GM12878 (cell line): ENCODE data around the gene ZFHX2. TPM values are rescaled to one million over a fixed set of nuclear protein-coding genes. Genes with fewer than 3 reads are reported as not detected.

Experiments used
- ATAC-seq: fragments of 200-7000 bp; cut with Tn5 transposase; 3 replicates; pipeline ENCODE4 v1.9.1; 2020; ENCODE audit warnings: mild to moderate bottlenecking, moderate library complexity
- BruUV-seq: library from RNA; stranded (reverse); fragments of 400-500 nt; replicated peaks from 2 replicates; lab custom pipeline; 2021; lab: Mats Ljungman, UMichigan
- CTCF ChIA-PET: fragments of 300-600 bp; sonication (Branson Sonifier 250); formaldehyde crosslinking; extraction: SDS; loops from one replicate; lab custom pipeline; 2021; ENCODE audit warnings: inconsistent platforms; lab: Yijun Ruan, JAX
- POLR2A ChIA-PET: fragments of 350-600 bp; formaldehyde crosslinking; extraction: SDS; loops from one replicate; lab custom pipeline; 2021; ENCODE audit warnings: inconsistent platforms; lab: Charles Lee
- RAD21 ChIA-PET: fragments of 300-600 bp; sonication (Branson Sonifier 250); formaldehyde crosslinking; loops from one replicate; lab custom pipeline; 2023; ENCODE audit warnings: antibody characterized with exemption; ENCODE audit not compliant: unreplicated experiment; lab: Charles Lee
- SMC1A ChIA-PET: fragments of 300-600 bp; sonication (Branson Sonifier 250); formaldehyde crosslinking; loops from one replicate; lab custom pipeline; 2023; ENCODE audit not compliant: unreplicated experiment, uncharacterized antibody; lab: Charles Lee
- DNase-seq: peaks from one replicate; pipeline ENCODE4 v3.0.0-alpha.2; 2011; ENCODE audit warnings: low read depth, low spot score
- FAIRE-seq: peaks from 3 replicates; lab custom pipeline; 2011; peaks lifted over from hg19 to GRCh38; lab: Jason Lieb, UNC
- H2AFZ ChIP-seq: 2 replicates; pipeline ENCODE4 v1.6.0; 2011; ENCODE audit warnings: low read depth, low read length, control low read depth; ENCODE audit not compliant: control insufficient read depth
- H3K27ac ChIP-seq: 2 replicates; pipeline ENCODE4 v1.5.1; 2011; ENCODE audit warnings: control low read depth; ENCODE audit not compliant: control insufficient read depth, insufficient read depth
- H3K27me3 ChIP-seq, 2 experiments: replicated peaks in 1 of 2; 2 replicates each; pipeline versions ENCODE4 v1.6.0 to v1.6.1; 2011; ENCODE audit warnings: low read length in 1 of 2; ENCODE audit not compliant: control insufficient read depth in 2 of 2, insufficient read depth in 2 of 2
- H3K36me3 ChIP-seq, 2 experiments: 2 replicates each; pipeline ENCODE4 v1.5.1; 2011; ENCODE audit warnings: low read length in 1 of 2; ENCODE audit not compliant: control insufficient read depth in 2 of 2, insufficient read depth in 2 of 2
- H3K4me1 ChIP-seq: 2 replicates; pipeline ENCODE4 v1.6.1; 2011; ENCODE audit warnings: mild to moderate bottlenecking, low read length, moderate library complexity, mixed read lengths; ENCODE audit not compliant: control insufficient read depth, insufficient read depth
- H3K4me2 ChIP-seq: 2 replicates; pipeline ENCODE4 v1.6.0; 2011; ENCODE audit warnings: control low read depth; ENCODE audit not compliant: control insufficient read depth, insufficient read depth
- H3K4me3 ChIP-seq: fragments of 200-600 bp; sonication (generic); 2 replicates; pipeline ENCODE4 v1.5.1; 2016
- H3K79me2 ChIP-seq: 2 replicates; pipeline ENCODE4 v1.6.0; 2011; ENCODE audit warnings: low read length; ENCODE audit not compliant: control insufficient read depth, insufficient read depth
- H3K9ac ChIP-seq: 2 replicates; pipeline ENCODE4 v1.8.0; 2011; ENCODE audit warnings: low read length, control low read depth, mixed read lengths; ENCODE audit not compliant: control insufficient read depth, insufficient read depth
- H3K9me3 ChIP-seq: replicated peaks from 3 replicates; pipeline ENCODE4 v1.5.1; 2011; ENCODE audit warnings: mild to moderate bottlenecking, low read length; ENCODE audit not compliant: control insufficient read depth, insufficient read depth
- H4K20me1 ChIP-seq: 2 replicates; pipeline ENCODE4 v1.6.0; 2011; ENCODE audit not compliant: control insufficient read depth, insufficient read depth
- BACH1 ChIP-seq: fragments of 450-650 bp; IDR thresholded peaks from 2 replicates; pipeline ENCODE4 v1.6.1; 2017; ENCODE audit warnings: mild to moderate bottlenecking, borderline replicate concordance
- BMI1 ChIP-seq: fragments of 450-650 bp; IDR thresholded peaks from 2 replicates; pipeline ENCODE4 v1.6.1; 2016; ENCODE audit warnings: mild to moderate bottlenecking, moderate library complexity, borderline replicate concordance
- IKZF2 ChIP-seq, 2 experiments: fragments of 450-650 bp; IDR thresholded peaks; 2 replicates each; pipeline ENCODE4 v1.6.1; 2017; ENCODE audit warnings: mild to moderate bottlenecking in 2 of 2, moderate library complexity in 2 of 2
- LARP7 ChIP-seq: fragments of 450-650 bp; IDR thresholded peaks from 2 replicates; pipeline ENCODE4 v1.6.1; 2017; ENCODE audit warnings: mild to moderate bottlenecking
- MEF2B ChIP-seq: fragments of 450-650 bp; IDR thresholded peaks from 2 replicates; pipeline ENCODE4 v1.6.1; 2018; ENCODE audit warnings: mild to moderate bottlenecking, moderate library complexity; ENCODE audit not compliant: partially characterized antibody, poor library complexity, severe bottlenecking
- NFYA ChIP-seq: IDR thresholded peaks from 2 replicates; pipeline ENCODE4 v1.6.1; 2011; ENCODE audit warnings: low read depth, mild to moderate bottlenecking, low read length, improper control_type of control experiment, borderline replicate concordance
- RAD51 ChIP-seq: fragments of 450-650 bp; IDR thresholded peaks from 2 replicates; pipeline ENCODE4 v1.6.1; 2016; ENCODE audit warnings: moderate library complexity, mild to moderate bottlenecking, inconsistent platforms
- RBBP5 ChIP-seq: fragments of 200-600 bp; sonication (generic); conservative IDR thresholded peaks from 2 replicates; pipeline ENCODE4 v1.6.1; 2016
- SMARCA5 ChIP-seq: fragments of 450-650 bp; IDR thresholded peaks from 2 replicates; pipeline ENCODE4 v1.6.1; 2017; ENCODE audit warnings: mild to moderate bottlenecking
- SPI1 ChIP-seq: IDR thresholded peaks from 2 replicates; pipeline ENCODE4 v1.6.1; 2011; ENCODE audit warnings: low read depth, mild to moderate bottlenecking, low read length, moderate library complexity, borderline replicate concordance; ENCODE audit not compliant: insufficient read depth
- SREBF2 ChIP-seq: IDR thresholded peaks from 2 replicates; pipeline ENCODE4 v1.6.1; 2012; ENCODE audit warnings: mild to moderate bottlenecking, low read length
- STAT1 ChIP-seq: fragments of 450-650 bp; conservative IDR thresholded peaks from 2 replicates; pipeline ENCODE4 v1.6.1; 2014; ENCODE audit warnings: antibody characterized with exemption, mild to moderate bottlenecking
- STAT3 ChIP-seq: IDR thresholded peaks from 2 replicates; pipeline ENCODE4 v1.6.1; 2011; ENCODE audit warnings: low read depth, low read length, improper control_type of control experiment
- ZBED1 ChIP-seq: IDR thresholded peaks from 2 replicates; pipeline ENCODE4 v1.6.1; 2016; ENCODE audit warnings: borderline replicate concordance
- ZNF24 ChIP-seq: fragments of 450-650 bp; IDR thresholded peaks from 2 replicates; pipeline ENCODE4 v1.6.1; 2017; ENCODE audit warnings: antibody characterized with exemption, mild to moderate bottlenecking
- WGBS: methylation state at CpG from one replicate; pipeline ENCODE4 v1.1.6; 2016; ENCODE audit warnings: low lambda C conversion rate; ENCODE audit not compliant: insufficient replicate concordance, insufficient coverage; ENCODE audit errors: missing lambda C conversion rate; 5-methylcytosine and 5-hydroxymethylcytosine counted together
- in situ Hi-C: fragments of 300-500 bp; cut with MboI; formaldehyde crosslinking; loops from 9 replicates; pipeline ENCODE4 v1.14.3; 2018; ENCODE audit warnings: mixed read lengths
- intact Hi-C: fragments of 100-400 bp; cut with micrococcal nuclease; formaldehyde crosslinking; loops from one replicate; pipeline ENCODE4 v1.14.2; 2022; ENCODE audit not compliant: unreplicated experiment
- polyA plus RNA-seq, 11 experiments: library from polyadenylated mRNA; depleted of rRNA in 4 of 11; unstranded in 6 of 11; stranded (reverse) in 5 of 11; fragments of >200 nt; fragmentation: Nextera tagmentation in 4 of 11; fragmentation: Illumina TruSeq in 1 of 11; extraction: Ambion mirVana in 4 of 11; extraction: Trizol in 1 of 11; gene quantifications; 1 replicate in 1 of 11; 2 replicates in 10 of 11; pipeline versions ENCODE4 v1.2.1 to v1.2.3, GENCODE V29; 2011 to 2016; ENCODE audit warnings: inconsistent platforms in 2 of 11, missing spikeins in 2 of 11, low read depth in 1 of 11
- total RNA-seq, 4 experiments: library from RNA; depleted of rRNA in 3 of 4; stranded (reverse); fragments of >200 nt in 3 of 4; fragmentation: Illumina TruSeq in 1 of 4; extraction: Trizol in 1 of 4; gene quantifications; 2 replicates each; pipeline versions ENCODE4 v1.2.1 to v1.2.3, GENCODE V29; 2013 to 2021
- TF ChIP-seq, protein P1 (sequence below): IDR thresholded peaks from 2 replicates; pipeline ENCODE4 v1.6.1; 2011; ENCODE audit warnings: low read depth, low read length, improper control_type of control experiment, borderline replicate concordance
- TF ChIP-seq, protein P2 (sequence below): IDR thresholded peaks from 2 replicates; pipeline ENCODE4 v1.6.1; 2012; ENCODE audit warnings: low read length, inconsistent platforms
- TF ChIP-seq, protein P3 (sequence below): fragments of 450-650 bp; IDR thresholded peaks from 2 replicates; pipeline ENCODE4 v1.6.1; 2017; ENCODE audit warnings: mild to moderate bottlenecking, moderate library complexity
- TF ChIP-seq, protein P4 (sequence below): fragments of 450-650 bp; IDR thresholded peaks from 2 replicates; pipeline ENCODE4 v1.6.1; 2017; ENCODE audit warnings: mild to moderate bottlenecking, low read depth, inconsistent platforms; ENCODE audit not compliant: poor library complexity, severe bottlenecking

Gene ZFHX2
- total and polyA plus RNA-seq, 10 of the 15 experiments (the other 5 are each of a cell fraction or from before 2014, with no cell fraction given), result 0.27 to 2.2 (median 0.55) TPM

DNA sequence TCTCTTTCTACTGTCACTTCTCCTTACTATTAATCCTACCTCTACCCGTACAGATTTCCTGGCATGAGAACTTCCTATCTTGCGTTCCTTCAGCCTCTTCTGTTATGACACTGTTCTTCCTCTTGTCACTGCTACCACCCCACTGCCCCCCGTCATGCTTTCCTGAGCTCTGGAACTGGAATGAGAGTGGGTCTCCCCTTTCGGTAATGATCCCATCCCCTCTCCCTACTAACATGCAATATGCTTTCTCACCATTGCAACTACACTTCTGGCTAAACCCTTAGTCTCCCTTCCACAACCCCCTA lies 20.9 kb upstream of the ZFHX2 start:
- Histone ChIP-seq H2AFZ (no peak overlapping the region), H3K9me3 (no peaks in the 10 kb centered on the region), H3K27ac (no peak overlapping the region), H4K20me1 (no peaks in the 10 kb centered on the region), H3K4me2 (no peak overlapping the region), H3K4me1 (peaks cover 14% of the 10 kb centered on the region), H3K79me2 (no peaks in the 10 kb centered on the region; the same call in 1 of the 2 replicates), H3K9ac (no peak overlapping the region), H3K36me3 (no peaks in the 10 kb centered on the region), H3K4me3 (no peak overlapping the region), H3K27me3 (peaks cover 0 to 2% of the 10 kb centered on the region in 2 experiments; a peak in 2 of 4 replicates)
- ChIA-PET RAD21 (no interaction called here), POLR2A (interaction anchor here (0.6 kb wide), 1 partner anchor 467 kb away, joined by 3 read pairs; no protein-coding TSS in a partner anchor), SMC1A (no interaction called here), CTCF (interaction anchor here (0.6 to 1.5 kb wide), 3 partner anchors 13 to 672 kb away, joined by 3 to 5 read pairs (median 3); no protein-coding TSS in a partner anchor)
- TF ChIP-seq NFYA (no peak), ZBED1 (no peak), SREBF2 (no peak), BACH1 (no peak), IKZF2 (IDR thresholded peaks at IDR 0.05) (no peak), STAT3 (no peak), LARP7 (no peak), BMI1 (no peak), RBBP5 (no peak), SMARCA5 (no peak), MEF2B (no peak), SPI1 (no peak), ZNF24 (no peak), STAT1 (no peak), RAD51 (no peak)
- TF ChIP-seq, protein P1, sequence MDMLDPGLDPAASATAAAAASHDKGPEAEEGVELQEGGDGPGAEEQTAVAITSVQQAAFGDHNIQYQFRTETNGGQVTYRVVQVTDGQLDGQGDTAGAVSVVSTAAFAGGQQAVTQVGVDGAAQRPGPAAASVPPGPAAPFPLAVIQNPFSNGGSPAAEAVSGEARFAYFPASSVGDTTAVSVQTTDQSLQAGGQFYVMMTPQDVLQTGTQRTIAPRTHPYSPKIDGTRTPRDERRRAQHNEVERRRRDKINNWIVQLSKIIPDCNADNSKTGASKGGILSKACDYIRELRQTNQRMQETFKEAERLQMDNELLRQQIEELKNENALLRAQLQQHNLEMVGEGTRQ, result no peak
- TF ChIP-seq, protein P2, sequence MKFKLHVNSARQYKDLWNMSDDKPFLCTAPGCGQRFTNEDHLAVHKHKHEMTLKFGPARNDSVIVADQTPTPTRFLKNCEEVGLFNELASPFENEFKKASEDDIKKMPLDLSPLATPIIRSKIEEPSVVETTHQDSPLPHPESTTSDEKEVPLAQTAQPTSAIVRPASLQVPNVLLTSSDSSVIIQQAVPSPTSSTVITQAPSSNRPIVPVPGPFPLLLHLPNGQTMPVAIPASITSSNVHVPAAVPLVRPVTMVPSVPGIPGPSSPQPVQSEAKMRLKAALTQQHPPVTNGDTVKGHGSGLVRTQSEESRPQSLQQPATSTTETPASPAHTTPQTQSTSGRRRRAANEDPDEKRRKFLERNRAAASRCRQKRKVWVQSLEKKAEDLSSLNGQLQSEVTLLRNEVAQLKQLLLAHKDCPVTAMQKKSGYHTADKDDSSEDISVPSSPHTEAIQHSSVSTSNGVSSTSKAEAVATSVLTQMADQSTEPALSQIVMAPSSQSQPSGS, result no peak
- TF ChIP-seq, protein P3, sequence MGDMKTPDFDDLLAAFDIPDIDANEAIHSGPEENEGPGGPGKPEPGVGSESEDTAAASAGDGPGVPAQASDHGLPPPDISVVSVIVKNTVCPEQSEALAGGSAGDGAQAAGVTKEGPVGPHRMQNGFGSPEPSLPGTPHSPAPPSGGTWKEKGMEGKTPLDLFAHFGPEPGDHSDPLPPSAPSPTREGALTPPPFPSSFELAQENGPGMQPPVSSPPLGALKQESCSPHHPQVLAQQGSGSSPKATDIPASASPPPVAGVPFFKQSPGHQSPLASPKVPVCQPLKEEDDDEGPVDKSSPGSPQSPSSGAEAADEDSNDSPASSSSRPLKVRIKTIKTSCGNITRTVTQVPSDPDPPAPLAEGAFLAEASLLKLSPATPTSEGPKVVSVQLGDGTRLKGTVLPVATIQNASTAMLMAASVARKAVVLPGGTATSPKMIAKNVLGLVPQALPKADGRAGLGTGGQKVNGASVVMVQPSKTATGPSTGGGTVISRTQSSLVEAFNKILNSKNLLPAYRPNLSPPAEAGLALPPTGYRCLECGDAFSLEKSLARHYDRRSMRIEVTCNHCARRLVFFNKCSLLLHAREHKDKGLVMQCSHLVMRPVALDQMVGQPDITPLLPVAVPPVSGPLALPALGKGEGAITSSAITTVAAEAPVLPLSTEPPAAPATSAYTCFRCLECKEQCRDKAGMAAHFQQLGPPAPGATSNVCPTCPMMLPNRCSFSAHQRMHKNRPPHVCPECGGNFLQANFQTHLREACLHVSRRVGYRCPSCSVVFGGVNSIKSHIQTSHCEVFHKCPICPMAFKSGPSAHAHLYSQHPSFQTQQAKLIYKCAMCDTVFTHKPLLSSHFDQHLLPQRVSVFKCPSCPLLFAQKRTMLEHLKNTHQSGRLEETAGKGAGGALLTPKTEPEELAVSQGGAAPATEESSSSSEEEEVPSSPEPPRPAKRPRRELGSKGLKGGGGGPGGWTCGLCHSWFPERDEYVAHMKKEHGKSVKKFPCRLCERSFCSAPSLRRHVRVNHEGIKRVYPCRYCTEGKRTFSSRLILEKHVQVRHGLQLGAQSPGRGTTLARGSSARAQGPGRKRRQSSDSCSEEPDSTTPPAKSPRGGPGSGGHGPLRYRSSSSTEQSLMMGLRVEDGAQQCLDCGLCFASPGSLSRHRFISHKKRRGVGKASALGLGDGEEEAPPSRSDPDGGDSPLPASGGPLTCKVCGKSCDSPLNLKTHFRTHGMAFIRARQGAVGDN, result no peak
- TF ChIP-seq, protein P4, sequence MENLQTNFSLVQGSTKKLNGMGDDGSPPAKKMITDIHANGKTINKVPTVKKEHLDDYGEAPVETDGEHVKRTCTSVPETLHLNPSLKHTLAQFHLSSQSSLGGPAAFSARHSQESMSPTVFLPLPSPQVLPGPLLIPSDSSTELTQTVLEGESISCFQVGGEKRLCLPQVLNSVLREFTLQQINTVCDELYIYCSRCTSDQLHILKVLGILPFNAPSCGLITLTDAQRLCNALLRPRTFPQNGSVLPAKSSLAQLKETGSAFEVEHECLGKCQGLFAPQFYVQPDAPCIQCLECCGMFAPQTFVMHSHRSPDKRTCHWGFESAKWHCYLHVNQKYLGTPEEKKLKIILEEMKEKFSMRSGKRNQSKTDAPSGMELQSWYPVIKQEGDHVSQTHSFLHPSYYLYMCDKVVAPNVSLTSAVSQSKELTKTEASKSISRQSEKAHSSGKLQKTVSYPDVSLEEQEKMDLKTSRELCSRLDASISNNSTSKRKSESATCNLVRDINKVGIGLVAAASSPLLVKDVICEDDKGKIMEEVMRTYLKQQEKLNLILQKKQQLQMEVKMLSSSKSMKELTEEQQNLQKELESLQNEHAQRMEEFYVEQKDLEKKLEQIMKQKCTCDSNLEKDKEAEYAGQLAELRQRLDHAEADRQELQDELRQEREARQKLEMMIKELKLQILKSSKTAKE, result no peak
- intact Hi-C loops (no loop called here), in situ Hi-C loops (no loop called here)
- ATAC-seq (no peak), FAIRE-seq (no peak), DNase-seq (no peak)
- BruUV-seq, result no TSS peak
- whole genome bisulfite sequencing, result 47% methylated on average over 4 of the region's 4 CpGs
